ENCODE results near the gene CDCP1.
A peak's percentile ranks its signal among the peaks of the same experiment; 100 is the strongest.
"Not testable (repeated sequence)": the region's sequence is repeated elsewhere in the genome, so short reads cannot be mapped to it uniquely, and the experiment has no call there.

The CDCP1 gene

GRCh38 chr3:45088543-45089358 lies 57.4 kb downstream of the CDCP1 start:
- intact Hi-C loops (cut with DNase I): no loop called here
- no peak for DNase-seq

- intact Hi-C loops (cut with DNase I): no loop called here
- no peak for DNase-seq
Measured at GRCh38 chr3:45087155-45087554, 59.0 kb downstream of the CDCP1 start.

GRCh38 chr3:45084820-45085816 lies 61.1 kb downstream of the CDCP1 start:
- intact Hi-C loops (cut with DNase I): no loop called here
- no peak for DNase-seq

DNA sequence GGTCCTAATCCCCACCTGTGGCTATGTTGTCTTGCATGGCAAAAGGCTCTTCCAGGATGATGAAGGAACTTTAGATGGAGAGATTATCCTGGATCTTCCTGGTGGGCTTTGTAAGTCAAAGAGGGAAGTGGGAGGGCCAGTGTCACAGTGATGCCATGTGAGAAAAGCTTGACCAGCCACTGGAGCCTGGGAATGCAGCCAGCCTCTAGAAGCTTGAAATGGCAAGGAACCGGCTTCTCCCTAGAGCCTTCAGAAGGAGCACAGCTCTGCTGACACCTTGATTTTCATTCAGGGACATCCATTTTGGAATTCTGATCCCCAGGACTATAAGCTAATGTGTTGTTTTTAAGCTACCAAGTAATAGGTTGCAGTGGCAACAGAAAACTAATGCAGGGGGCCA lies 61.8 kb downstream of the CDCP1 start:
- peak in 1 of 10 donors; percentile 19 for DNase-seq
- intact Hi-C loops (cut with DNase I): no loop called here

GRCh38 chr3:45083023-45083422 lies 63.2 kb downstream of the CDCP1 start:
- intact Hi-C loops (cut with DNase I): no loop called here
- DNase-seq: no peak

DNA sequence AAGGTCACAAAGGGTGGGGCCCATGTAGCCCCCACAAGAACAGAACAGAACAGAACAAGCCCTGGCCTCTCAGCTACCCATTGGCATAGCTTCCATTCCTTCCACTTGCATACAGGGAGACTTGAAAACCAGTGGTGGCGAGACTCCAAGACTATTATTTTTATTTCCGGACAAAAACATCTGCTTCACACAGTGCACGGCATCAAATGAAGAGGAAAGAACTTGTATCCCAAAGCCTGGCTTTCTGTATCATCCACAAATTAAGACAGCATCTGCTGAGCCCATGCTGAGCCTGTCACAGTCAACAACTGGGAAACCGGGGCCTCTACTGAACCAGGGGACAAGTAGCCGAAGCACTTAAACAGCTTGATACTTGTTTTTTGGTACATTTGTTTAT lies 64.0 kb downstream of the CDCP1 start:
- intact Hi-C loops (cut with DNase I): no loop called here
- DNase-seq: no peak

DNA sequence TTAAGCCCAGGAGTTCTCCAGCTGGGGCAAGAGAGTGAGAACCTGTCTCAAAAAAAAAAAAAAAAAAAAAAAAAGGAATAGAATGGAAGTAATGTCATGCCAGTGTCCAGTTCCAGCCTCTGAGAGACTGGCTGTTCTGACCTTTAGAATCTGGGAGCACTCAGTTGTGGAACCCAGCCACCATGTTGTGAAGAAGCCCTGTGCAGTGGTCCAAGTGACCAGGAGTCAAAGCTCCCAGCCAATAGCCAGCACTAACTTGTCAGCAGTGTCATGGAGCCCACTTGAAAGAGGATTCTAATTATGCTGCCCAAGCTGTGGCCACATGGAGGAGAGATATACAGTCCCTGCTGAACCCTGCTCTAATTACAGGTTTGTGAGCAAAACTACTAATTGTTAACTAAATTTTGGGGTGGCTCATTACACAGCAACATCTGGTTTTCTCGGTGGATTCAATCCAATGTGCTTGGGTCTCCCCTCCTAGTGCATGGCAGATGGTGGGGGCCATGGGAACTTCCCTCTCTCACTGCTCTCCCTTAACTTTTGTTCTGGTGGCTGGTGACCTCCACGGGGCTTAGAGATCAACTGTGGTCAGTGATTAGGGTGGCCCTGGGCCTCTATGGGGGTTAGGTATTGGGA lies 64.6 kb downstream of the CDCP1 start:
- intact Hi-C loops (cut with DNase I): no loop called here
- DNase-seq: no peak

DNA sequence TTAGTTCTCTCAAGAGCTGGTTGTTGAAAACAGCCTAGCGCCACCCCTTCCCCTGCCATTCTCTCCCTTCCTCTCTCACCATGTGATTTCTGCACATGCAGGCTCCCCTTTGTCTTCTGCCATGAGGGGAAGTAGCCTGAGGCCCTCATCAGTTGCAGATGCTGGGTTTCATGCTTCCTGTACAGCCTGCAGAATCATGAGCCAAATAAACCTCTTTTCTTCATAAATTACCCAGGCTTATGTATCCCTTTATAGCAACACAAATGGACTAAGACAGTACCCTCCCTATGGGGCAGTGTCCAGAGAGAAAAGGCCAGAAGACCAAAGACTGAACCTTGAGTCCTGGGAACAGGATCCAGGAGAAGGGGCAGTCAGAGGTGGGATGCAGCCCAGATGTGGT lies 65.4 kb downstream of the CDCP1 start:
- intact Hi-C loops (cut with DNase I): no loop called here
- no peak for DNase-seq

GRCh38 chr3:45079715-45080114 lies 66.5 kb downstream of the CDCP1 start:
- intact Hi-C loops (cut with DNase I): no loop called here

DNA sequence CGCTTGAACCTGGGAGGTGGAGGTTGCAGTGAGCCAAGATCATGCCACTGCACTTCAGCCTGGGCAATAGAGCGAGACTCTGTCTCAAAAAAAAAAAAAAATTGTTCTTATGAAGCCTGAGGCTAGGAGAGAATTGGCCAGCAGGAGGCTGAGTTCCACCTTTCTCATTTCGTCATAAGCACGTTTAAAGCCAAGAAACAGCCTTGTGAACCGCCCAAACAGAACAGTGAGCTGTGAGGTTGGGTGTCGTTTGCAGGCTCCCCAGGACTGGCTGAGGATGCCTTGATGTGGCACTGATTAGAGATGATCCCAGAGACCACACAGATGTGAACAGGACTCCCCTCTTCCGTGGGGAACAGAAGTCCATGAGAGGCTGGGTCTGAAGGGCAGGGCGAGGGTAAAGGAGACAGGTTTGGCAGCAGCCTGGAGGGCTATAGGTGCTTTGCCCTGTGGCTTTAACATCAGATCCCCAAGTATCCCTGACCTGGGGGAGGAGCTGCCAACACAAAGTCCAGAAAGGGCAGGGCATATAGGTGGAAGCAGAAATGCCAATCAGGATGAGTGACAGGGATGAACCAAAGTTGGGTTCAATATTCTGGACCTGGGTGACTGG lies 67.2 kb downstream of the CDCP1 start:
- intact Hi-C loops (cut with DNase I): no loop called here
- DNase-seq: no peak

More at GRCh38 chr3:45079715-45080114, 66.5 kb downstream of the CDCP1 start:
- DNase-seq: no peak

GRCh38 chr3:45078256-45078655 lies 67.9 kb downstream of the CDCP1 start:
- DNase-seq; intact Hi-C loops (cut with DNase I): not testable (repeated sequence)

- DNase-seq: no peak
- intact Hi-C loops (cut with DNase I): no loop called here
Measured at GRCh38 chr3:45075821-45076625, 70.2 kb downstream of the CDCP1 start.

GRCh38 chr3:45071075-45071474 lies 75.1 kb downstream of the CDCP1 start:
- DNase-seq: no peak
- intact Hi-C loops (cut with DNase I): no loop called here

- DNase-seq: no peak
- intact Hi-C loops (cut with DNase I): no loop called here
Measured at GRCh38 chr3:45067941-45068340, 78.2 kb downstream of the CDCP1 start.

DNA sequence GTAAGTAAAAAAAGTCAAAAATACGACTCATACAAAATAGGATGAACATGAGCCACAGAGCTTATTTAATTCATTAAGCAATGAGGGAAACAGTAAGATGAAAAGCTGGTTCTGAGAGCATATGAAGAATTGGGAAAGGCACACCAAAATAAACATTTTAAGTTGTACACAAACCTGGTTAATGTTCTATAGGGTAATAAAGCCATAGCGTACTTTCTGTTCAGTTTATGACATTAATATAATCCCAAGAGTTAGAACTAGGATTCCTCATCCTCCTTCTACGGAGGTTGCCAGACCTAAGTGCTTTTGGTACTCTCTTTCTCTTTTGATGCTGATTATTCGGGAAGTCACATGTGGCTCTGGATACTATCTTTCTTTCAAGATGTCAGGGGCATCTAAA lies 78.7 kb downstream of the CDCP1 start:
- DNase-seq: no peak
- intact Hi-C loops (cut with DNase I): no loop called here

DNA sequence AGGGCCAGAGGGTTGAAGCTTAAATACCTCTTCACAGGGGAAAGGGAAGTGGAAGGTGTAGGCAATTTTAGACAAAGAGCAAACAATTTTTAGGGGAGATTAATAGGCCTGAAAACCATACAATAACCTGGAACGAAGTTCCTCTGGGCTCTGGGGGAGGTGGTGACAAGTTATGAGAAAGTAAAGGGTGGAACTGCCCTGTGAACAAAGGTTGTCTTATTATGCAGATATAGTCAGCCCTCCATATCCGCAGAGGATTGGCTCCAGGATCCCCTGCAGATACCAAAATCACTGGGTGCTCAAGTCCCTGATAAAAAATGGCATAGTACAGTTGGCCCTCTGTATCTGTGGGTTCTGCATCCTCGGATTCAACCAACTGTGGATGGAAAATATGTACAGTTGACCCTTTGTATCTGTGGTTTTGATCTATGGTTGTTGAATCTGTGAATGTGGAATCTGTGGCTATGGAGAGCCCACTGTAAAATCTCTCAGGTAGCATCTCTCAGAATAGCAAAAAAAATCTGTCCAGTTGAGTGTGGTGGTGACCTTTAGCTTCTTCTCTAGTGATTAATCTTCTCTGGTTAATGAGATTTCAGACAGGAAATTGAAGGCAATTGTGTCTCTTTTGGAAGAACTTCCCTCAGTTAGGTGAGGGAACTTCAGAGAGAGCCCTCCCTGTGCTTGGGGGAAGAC lies 79.9 kb downstream of the CDCP1 start:
- intact Hi-C loops (cut with DNase I): no loop called here
- DNase-seq: no peak

GRCh38 chr3:45065373-45065720 lies 80.8 kb downstream of the CDCP1 start:
- no peak for DNase-seq
- intact Hi-C loops (cut with DNase I): no loop called here

- DNase-seq: no peak
- intact Hi-C loops (cut with DNase I): no loop called here
Measured at GRCh38 chr3:45064512-45065372, 81.4 kb downstream of the CDCP1 start.
